Mesenchymal stem cell (in vitro differentiated cells and primary cell): ENCODE measurements around the gene ITIH5.
"Not testable (repeated sequence)": the region's sequence is repeated elsewhere in the genome, so short reads cannot be mapped to it uniquely, and the experiment has no call there.

ENCODE experiments used
- DNase-seq: peaks from one replicate; pipeline ENCODE4 v3.0.0-alpha.2; 2013
- H2AFZ ChIP-seq: one replicate; pipeline ENCODE4 v1.6.1; 2013; ENCODE audit warnings: low read depth, mild to moderate bottlenecking, control low read depth, inconsistent platforms, low read length, moderate library complexity
- H2AK5ac ChIP-seq: 2 replicates; pipeline ENCODE4 v1.6.1; 2013; ENCODE audit warnings: low read length, moderate library complexity, mild to moderate bottlenecking, inconsistent platforms; ENCODE audit not compliant: severe bottlenecking
- H2BK120ac ChIP-seq: one replicate; pipeline ENCODE4 v1.6.1; 2013; ENCODE audit warnings: low read depth, mild to moderate bottlenecking, inconsistent platforms, low read length, moderate library complexity
- H2BK12ac ChIP-seq, 2 experiments: one replicate each; pipeline ENCODE4 v1.6.1; 2013; ENCODE audit warnings: inconsistent platforms in 2 of 2, low read length in 2 of 2, mild to moderate bottlenecking in 2 of 2, moderate library complexity in 2 of 2, control low read depth in 1 of 2
- H2BK15ac ChIP-seq: one replicate; pipeline ENCODE4 v1.6.1; 2013; ENCODE audit warnings: mild to moderate bottlenecking, low read depth, inconsistent platforms; ENCODE audit not compliant: poor library complexity, severe bottlenecking
- H2BK5ac ChIP-seq: 2 replicates; pipeline ENCODE4 v1.6.1; 2013; ENCODE audit warnings: low read depth, mild to moderate bottlenecking, low read length, control low read depth, inconsistent platforms; ENCODE audit not compliant: poor library complexity, severe bottlenecking
- H3K14ac ChIP-seq, 2 experiments: one replicate each; pipeline ENCODE4 v1.6.1; 2013; ENCODE audit warnings: inconsistent platforms in 2 of 2, low read length in 2 of 2, control low read depth in 1 of 2, mild to moderate bottlenecking in 1 of 2, moderate library complexity in 1 of 2
- H3K18ac ChIP-seq, 2 experiments: one replicate each; pipeline ENCODE4 v1.6.1; 2013; ENCODE audit warnings: inconsistent platforms in 2 of 2, low read length in 2 of 2, control low read depth in 1 of 2, low read depth in 1 of 2, mild to moderate bottlenecking in 1 of 2
- H3K23ac ChIP-seq, 2 experiments: one replicate each; pipeline ENCODE4 v1.6.1; 2013; ENCODE audit warnings: inconsistent platforms in 2 of 2, low read length in 2 of 2, mild to moderate bottlenecking in 2 of 2, moderate library complexity in 2 of 2, control low read depth in 1 of 2
- H3K27ac ChIP-seq: 2 replicates; pipeline ENCODE4 v1.5.1; 2013; ENCODE audit warnings: mild to moderate bottlenecking, moderate library complexity, low read length, control low read depth, inconsistent platforms; ENCODE audit not compliant: poor library complexity, severe bottlenecking
- H3K27me3 ChIP-seq, 2 experiments: 2 replicates each; pipeline versions ENCODE4 v1.6.1 to v1.7.0; 2013; ENCODE audit warnings: low read length in 2 of 2, mild to moderate bottlenecking in 2 of 2, moderate library complexity in 2 of 2, control low read depth in 1 of 2, inconsistent platforms in 1 of 2; ENCODE audit not compliant: control insufficient read depth in 1 of 2, insufficient read depth in 1 of 2
- H3K36me3 ChIP-seq, 2 experiments: 2 replicates each; pipeline versions ENCODE4 v1.6.1 to v1.7.0; 2013; ENCODE audit warnings: low read length in 2 of 2, control low read depth in 1 of 2, inconsistent platforms in 1 of 2, low read depth in 1 of 2, mild to moderate bottlenecking in 1 of 2; ENCODE audit not compliant: insufficient read depth in 2 of 2, control insufficient read depth in 1 of 2
- H3K4ac ChIP-seq, 2 experiments: one replicate each; pipeline ENCODE4 v1.6.1; 2013; ENCODE audit warnings: inconsistent platforms in 2 of 2, low read length in 2 of 2, mild to moderate bottlenecking in 2 of 2, moderate library complexity in 2 of 2, control low read depth in 1 of 2, low read depth in 1 of 2
- H3K4me1 ChIP-seq: 2 replicates; pipeline ENCODE4 v1.6.1; 2013; ENCODE audit warnings: low read depth, low read length, control low read depth; ENCODE audit not compliant: control insufficient read depth, insufficient read depth
- H3K4me2 ChIP-seq: 2 replicates; pipeline ENCODE4 v1.6.1; 2013; ENCODE audit warnings: low read length, mild to moderate bottlenecking, inconsistent platforms; ENCODE audit not compliant: poor library complexity, severe bottlenecking
- H3K4me3 ChIP-seq, 2 experiments: 2 replicates each; pipeline versions ENCODE4 v1.5.1 to v1.7.0; 2013; ENCODE audit warnings: low read length in 2 of 2, mild to moderate bottlenecking in 2 of 2, control low read depth in 1 of 2, low read depth in 1 of 2; ENCODE audit not compliant: insufficient read depth in 1 of 2
- H3K79me1 ChIP-seq: replicated peaks from 2 replicates; pipeline ENCODE4 v1.6.1; 2013; ENCODE audit warnings: mild to moderate bottlenecking, control low read depth, low read length, inconsistent platforms; ENCODE audit not compliant: poor library complexity, severe bottlenecking
- H3K9ac ChIP-seq: 2 replicates; pipeline ENCODE4 v1.7.0; 2013; ENCODE audit warnings: mild to moderate bottlenecking, low read length, moderate library complexity
- H3K9me3 ChIP-seq: 2 replicates; pipeline ENCODE4 v1.7.0; 2013; ENCODE audit warnings: mild to moderate bottlenecking, low read length; ENCODE audit not compliant: control insufficient read depth
- H4K8ac ChIP-seq: one replicate; pipeline ENCODE4 v1.6.1; 2013; ENCODE audit warnings: inconsistent platforms, mild to moderate bottlenecking, low read length, moderate library complexity
- H4K91ac ChIP-seq: one replicate; pipeline ENCODE4 v1.6.1; 2013; ENCODE audit warnings: mild to moderate bottlenecking, low read length, inconsistent platforms
- whole genome bisulfite sequencing: methylation state at CpG from one replicate; pipeline ENCODE4 v1.1.7; 2013; ENCODE audit warnings: mixed read lengths; 5-methylcytosine and 5-hydroxymethylcytosine counted together

The ITIH5 gene

DNA sequence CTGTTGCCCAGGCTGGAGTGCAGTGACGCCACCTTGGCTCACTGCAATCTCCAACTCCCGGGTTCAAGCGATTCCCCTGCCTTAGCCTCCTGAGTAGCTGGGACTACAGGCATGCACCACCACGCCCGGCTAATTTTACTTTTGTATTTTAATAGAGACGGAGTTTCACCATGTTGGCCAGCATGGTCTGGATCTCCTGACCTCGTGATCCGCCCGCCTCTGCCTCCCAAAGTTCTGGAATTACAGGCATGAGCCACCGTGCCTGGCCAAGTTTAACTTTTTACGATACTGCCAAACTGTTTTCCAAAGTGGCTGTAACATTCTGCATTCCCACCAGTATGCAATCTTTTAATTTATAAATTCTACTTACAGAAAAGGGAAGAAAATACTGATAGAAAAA is 9.7 kb downstream of the ITIH5 start:
- not testable (repeated sequence) for H3K14ac ChIP-seq, H3K27ac ChIP-seq, H2AFZ ChIP-seq, H2BK120ac ChIP-seq, H3K79me1 ChIP-seq, H3K36me3 ChIP-seq, H4K8ac ChIP-seq, H3K23ac ChIP-seq, DNase-seq, H3K9ac ChIP-seq, H3K4me1 ChIP-seq, H4K91ac ChIP-seq, H2BK5ac ChIP-seq, H2AK5ac ChIP-seq, H2BK15ac ChIP-seq, H3K18ac ChIP-seq, H3K9me3 ChIP-seq, H2BK12ac ChIP-seq, H3K4me2 ChIP-seq, H3K4ac ChIP-seq, H3K4me3 ChIP-seq
- 95% methylated on average over 10 of the region's 11 CpGs for whole genome bisulfite sequencing
- peaks cover 0 to 19% of the 10 kb centered on the region in 2 experiments for H3K27me3 ChIP-seq

DNA sequence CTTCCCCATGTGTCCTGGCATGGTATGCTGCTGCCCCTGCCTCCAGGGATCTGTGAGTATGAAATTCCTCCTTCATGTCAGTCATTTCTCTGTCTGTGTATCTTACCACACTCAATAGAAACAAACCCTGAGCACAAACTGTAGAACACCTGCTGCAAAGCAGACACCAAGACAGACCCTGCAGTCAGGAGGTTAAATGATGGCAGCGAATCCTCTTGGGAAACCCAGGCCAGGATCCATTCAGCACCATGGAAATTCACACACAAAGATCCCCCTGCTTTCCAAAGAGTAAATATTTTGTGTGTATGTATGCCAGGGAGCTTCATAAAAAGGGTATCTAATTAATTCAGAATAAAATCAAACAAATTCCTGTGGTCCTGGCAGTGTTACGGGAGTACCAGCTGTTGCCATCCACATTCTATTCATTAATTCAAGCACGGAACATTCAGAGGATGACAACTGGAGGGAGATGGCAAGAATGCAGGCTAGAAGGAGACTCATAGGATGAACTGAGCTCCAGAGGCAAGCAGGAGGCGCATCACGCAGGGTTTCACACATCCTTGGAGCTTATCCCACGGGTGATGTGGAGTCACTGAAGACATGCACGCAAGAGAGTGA is 14.8 kb downstream of the ITIH5 start:
- 92% methylated on average over 6 of the region's 7 CpGs for WGBS
- H4K91ac ChIP-seq: peak overlapping the region; percentile 50
- no peak overlapping the region for H2BK15ac ChIP-seq

DNA sequence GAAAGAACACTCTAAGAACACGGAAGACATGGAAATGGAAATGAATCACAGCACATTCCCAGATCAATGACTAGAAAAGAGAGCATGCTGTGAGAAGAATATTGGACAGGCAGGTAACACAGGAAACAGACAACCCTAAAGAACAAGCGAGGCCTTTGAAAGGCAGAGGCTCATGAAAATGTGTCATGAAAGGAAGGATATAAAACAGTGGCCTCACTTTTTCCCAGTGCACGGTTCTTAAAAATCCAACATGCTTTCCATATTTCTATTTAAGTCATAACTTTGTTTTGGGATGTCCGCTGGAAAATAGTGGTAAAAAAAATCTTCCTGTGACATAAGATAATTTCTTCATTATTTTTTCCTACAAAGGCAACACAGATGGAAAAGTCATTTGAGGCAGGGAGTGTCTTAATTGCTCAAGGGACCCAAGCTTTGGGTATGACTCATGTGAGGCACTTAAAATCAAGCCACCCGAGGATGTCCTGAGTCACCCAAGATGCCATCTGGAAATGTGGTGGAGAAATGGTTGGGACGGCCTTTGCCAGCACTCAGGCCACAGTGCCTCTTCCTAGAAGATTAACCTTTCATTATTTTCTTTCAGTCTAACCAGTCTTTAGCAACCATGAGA is 17.0 kb downstream of the ITIH5 start:
- Histone ChIP-seq H3K36me3 (no peaks in the 10 kb centered on the region), H3K9ac (no peak overlapping the region), H3K4ac (no peak overlapping the region), H3K79me1 (no peaks in the 10 kb centered on the region), H3K4me2 (no peak overlapping the region), H2AFZ (no peak overlapping the region), H3K27me3 (peaks cover 0 to 8% of the 10 kb centered on the region in 2 experiments), H2AK5ac (no peak overlapping the region), H3K9me3 (no peaks in the 10 kb centered on the region), H3K14ac (no peak overlapping the region), H3K4me1 (no peaks in the 10 kb centered on the region), H2BK5ac (no peak overlapping the region), H4K91ac (no peak overlapping the region), H2BK12ac (no peak overlapping the region), H3K18ac (no peak overlapping the region), H4K8ac (no peak overlapping the region), H3K27ac (no peak overlapping the region), H3K4me3 (no peak overlapping the region), H2BK15ac (no peak overlapping the region), H3K23ac (no peak overlapping the region), H2BK120ac (no peak overlapping the region)
- WGBS: 0% methylated on average over 1 of the region's 6 CpGs
- peak; percentile 1 for DNase-seq

More for the DNA sequence above, 14.8 kb downstream of the ITIH5 start:
- no peaks in the 10 kb centered on the region for H3K36me3 ChIP-seq
- H2BK5ac ChIP-seq: no peak overlapping the region
- H3K4me1 ChIP-seq: no peaks in the 10 kb centered on the region
- no peak overlapping the region for H2BK12ac ChIP-seq
- no peak overlapping the region for H3K23ac ChIP-seq
- no peak overlapping the region for H4K8ac ChIP-seq
- no peaks in the 10 kb centered on the region for H3K79me1 ChIP-seq
- no peak overlapping the region for H3K14ac ChIP-seq
- DNase-seq: no peak
- no peak overlapping the region for H3K4me2 ChIP-seq
- no peak overlapping the region for H2BK120ac ChIP-seq
- H3K27ac ChIP-seq: no peak overlapping the region
- H3K9ac ChIP-seq: no peak overlapping the region
- no peak overlapping the region for H3K4ac ChIP-seq
- peaks cover 0 to 11% of the 10 kb centered on the region in 2 experiments for H3K27me3 ChIP-seq
- no peak overlapping the region for H2AFZ ChIP-seq
- H3K4me3 ChIP-seq: no peak overlapping the region
- H2AK5ac ChIP-seq: no peak overlapping the region
- H3K9me3 ChIP-seq: no peaks in the 10 kb centered on the region
- H3K18ac ChIP-seq: no peak overlapping the region

DNA sequence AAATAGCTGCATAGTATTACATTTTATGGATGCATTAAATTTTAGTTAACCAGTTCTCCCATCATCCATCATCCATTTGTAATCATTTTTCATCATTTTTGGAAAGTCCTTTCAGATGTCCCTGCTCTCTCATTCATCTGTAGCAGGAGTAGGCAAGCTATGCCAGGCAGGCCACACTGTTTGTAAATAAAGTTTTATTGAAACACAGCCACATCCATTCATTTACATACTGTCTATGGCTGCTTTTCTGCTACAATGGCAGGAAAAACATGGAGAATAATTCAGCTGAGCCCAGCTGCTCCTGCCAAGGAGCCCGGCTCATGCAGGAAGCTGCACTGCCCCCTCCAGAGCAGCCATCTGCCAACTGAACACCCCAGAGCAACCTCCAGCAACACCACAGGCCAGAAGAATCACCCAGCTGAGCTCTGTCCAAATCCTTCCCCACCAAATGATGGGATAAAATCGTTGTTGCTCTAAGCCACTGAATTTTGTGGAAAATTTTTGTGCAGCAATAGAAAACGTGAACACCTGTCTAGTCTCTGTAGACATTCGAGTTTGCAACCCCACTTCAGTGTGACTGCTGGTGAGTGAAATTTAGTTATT is 19.6 kb downstream of the ITIH5 start:
- Histone ChIP-seq H3K9ac (no peak overlapping the region), H3K14ac (no peak overlapping the region), H3K27ac (no peak overlapping the region), H3K4ac (no peak overlapping the region), H3K4me3 (no peak overlapping the region), H2BK120ac (no peak overlapping the region), H4K91ac (no peak overlapping the region), H3K36me3 (no peaks in the 10 kb centered on the region), H2BK15ac (no peak overlapping the region), H3K9me3 (no peaks in the 10 kb centered on the region), H3K4me1 (no peaks in the 10 kb centered on the region), H2AFZ (no peak overlapping the region), H2AK5ac (no peak overlapping the region), H2BK12ac (no peak overlapping the region), H3K23ac (no peak overlapping the region), H2BK5ac (no peak overlapping the region), H4K8ac (no peak overlapping the region), H3K18ac (no peak overlapping the region), H3K4me2 (no peak overlapping the region), H3K79me1 (no peaks in the 10 kb centered on the region), H3K27me3 (peaks cover 0 to 4% of the 10 kb centered on the region in 2 experiments)
- WGBS: 100% methylated on average over 1 of the region's 4 CpGs
- DNase-seq: no peak
